ENCODE measurements around the gene TBC1D22A. TPM values are rescaled to one million over a fixed set of nuclear protein-coding genes. Genes with fewer than 3 reads are reported as not detected.

Gene TBC1D22A
- polyA plus RNA-seq, 1 experiment, result 19.8 TPM

DNA sequence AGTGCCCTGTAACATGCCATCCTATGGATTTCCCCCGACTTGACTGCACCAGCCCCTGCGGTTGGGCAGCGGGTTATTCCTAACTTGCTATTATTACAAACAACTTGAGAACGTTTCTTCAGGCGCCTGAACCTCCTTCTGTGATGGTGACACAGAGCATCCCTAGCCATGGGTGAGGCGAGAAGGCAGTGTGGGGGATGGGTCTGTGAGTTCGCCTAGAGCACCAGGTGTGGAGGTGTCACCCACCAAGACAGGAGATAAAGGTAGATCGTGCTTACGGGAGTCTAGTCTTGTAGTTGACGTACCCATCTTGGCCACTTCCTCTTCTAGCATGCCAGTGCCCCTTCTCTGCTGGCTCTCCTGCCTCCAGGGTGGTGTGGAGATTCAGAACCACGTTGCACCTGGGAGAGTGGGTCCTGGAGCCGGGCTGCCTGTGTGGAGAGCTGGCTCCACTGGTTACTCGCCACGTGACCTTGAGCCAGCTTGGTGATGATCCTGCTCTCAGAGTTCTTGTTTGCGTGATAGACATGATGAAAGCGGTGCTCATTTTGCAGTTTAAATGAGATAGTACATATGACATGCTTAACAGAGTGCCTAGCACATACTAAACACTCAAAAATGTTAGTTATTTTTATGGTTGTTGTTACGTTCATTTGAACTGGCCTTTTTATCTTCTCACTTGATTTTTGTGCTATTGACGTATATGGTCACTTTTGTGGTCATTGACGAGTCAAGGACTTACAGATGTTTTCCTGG, 37.8 kb downstream of the TBC1D22A start:
- no peak for DNase-seq (ENCODE audit: low read depth, low spot score)
- Histone ChIP-seq H3K4me3 (ENCODE audit: low read depth, low read length) (no peak overlapping the region), H3K27ac (ENCODE audit: low read depth, low read length) (no peak overlapping the region), H3K27me3 (ENCODE audit: control insufficient read depth, insufficient read depth, low read length) (no peaks in the 10 kb centered on the region), H3K9me3 (ENCODE audit: control insufficient read depth, insufficient read depth, low read length) (no peaks in the 10 kb centered on the region; the same call in 1 of the 2 replicates)
- TF ChIP-seq, protein P1, sequence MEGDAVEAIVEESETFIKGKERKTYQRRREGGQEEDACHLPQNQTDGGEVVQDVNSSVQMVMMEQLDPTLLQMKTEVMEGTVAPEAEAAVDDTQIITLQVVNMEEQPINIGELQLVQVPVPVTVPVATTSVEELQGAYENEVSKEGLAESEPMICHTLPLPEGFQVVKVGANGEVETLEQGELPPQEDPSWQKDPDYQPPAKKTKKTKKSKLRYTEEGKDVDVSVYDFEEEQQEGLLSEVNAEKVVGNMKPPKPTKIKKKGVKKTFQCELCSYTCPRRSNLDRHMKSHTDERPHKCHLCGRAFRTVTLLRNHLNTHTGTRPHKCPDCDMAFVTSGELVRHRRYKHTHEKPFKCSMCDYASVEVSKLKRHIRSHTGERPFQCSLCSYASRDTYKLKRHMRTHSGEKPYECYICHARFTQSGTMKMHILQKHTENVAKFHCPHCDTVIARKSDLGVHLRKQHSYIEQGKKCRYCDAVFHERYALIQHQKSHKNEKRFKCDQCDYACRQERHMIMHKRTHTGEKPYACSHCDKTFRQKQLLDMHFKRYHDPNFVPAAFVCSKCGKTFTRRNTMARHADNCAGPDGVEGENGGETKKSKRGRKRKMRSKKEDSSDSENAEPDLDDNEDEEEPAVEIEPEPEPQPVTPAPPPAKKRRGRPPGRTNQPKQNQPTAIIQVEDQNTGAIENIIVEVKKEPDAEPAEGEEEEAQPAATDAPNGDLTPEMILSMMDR (IDR thresholded peaks at IDR 0.05; ENCODE audit: low read depth, low read length), result no peak
- POLR2A ChIA-PET, result no interaction called here
- CTCF ChIA-PET, result interaction anchor here (0.8 to 4.8 kb wide), 2 partner anchors 45 to 1692 kb away, joined by 4 to 30 read pairs; no protein-coding TSS in a partner anchor

DNA sequence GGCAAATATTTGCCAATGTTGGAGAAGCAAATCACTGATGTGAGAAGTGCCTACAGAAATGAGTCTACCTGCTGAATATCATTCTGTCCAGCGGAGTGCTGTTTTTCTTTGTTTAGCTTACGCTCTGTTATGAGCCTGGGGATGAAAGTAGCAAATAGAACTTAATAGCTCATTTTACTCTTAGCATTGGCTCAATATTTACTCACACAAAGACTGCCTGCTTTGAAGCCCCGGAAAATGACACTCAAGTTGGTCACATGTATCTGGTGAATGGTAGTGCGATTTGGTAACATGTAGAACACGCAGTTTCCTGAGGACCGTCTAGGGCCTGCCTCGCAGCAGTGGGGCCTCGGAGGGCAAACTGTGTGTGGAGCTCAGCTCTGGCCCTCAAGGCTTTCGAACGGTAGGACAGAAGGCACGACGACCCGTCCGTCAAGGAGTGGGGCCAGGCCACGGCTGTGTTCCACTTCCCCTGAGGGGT, 38.9 kb downstream of the TBC1D22A start:
- Histone ChIP-seq H3K4me3 (ENCODE audit: low read depth, low read length) (no peak overlapping the region), H3K27ac (ENCODE audit: low read depth, low read length) (no peak overlapping the region), H3K27me3 (ENCODE audit: control insufficient read depth, insufficient read depth, low read length) (no peaks in the 10 kb centered on the region), H3K9me3 (ENCODE audit: control insufficient read depth, insufficient read depth, low read length) (no peaks in the 10 kb centered on the region; the same call in 1 of the 2 replicates)
- CTCF ChIA-PET, result interaction anchor here (0.7 to 4.8 kb wide), 6 partner anchors 14 to 1691 kb away, joined by 3 to 30 read pairs (median 4); no protein-coding TSS in a partner anchor
- TF ChIP-seq, protein P1 (IDR thresholded peaks at IDR 0.05; ENCODE audit: low read depth, low read length), result no peak
- DNase-seq (ENCODE audit: low read depth, low spot score), result no peak
- POLR2A ChIA-PET, result no interaction called here

DNA sequence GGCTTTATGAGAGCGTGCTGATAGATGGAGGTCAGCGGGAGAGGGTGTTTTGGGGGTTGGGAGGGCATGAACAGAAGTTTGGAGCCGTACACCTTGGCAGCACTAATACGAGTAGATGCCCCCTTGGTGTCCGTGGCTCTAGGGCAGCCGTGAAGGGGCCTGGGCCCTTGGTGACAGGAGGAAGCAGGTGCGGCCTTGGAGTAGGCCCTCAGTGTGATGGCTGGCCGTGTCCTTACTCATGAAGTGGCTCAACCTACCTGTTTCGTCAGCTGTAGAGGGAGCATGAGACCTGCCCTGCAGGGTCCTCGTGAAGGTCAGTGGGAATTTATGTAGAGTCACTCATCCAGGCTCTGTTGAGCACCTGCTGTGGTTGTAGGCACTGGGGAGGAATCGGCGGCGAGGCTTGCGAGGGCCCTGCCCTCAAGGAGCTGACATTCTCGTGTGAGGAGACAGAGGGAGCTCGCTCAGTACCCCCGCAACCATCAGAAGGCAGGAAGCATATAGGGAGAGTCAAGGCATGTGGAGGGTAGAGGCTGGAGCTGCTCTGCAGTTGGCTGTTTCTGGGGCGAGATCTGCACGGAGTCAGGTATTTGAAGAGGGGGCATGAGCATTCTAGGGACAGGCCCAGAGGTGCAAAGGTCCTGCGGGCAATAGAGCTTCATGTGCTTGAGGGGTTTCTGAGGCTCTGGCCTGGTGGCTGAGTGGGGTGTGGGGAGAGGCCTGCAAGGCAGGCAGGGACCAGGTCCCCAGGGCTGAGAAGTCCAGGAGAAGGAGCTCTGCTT, 39.6 kb downstream of the TBC1D22A start:
- ChIA-PET POLR2A (no interaction called here), CTCF (interaction anchor here (0.5 to 4.8 kb wide), 13 partner anchors 8 to 1691 kb away, joined by 3 to 30 read pairs (median 4); no protein-coding TSS in a partner anchor)

DNA sequence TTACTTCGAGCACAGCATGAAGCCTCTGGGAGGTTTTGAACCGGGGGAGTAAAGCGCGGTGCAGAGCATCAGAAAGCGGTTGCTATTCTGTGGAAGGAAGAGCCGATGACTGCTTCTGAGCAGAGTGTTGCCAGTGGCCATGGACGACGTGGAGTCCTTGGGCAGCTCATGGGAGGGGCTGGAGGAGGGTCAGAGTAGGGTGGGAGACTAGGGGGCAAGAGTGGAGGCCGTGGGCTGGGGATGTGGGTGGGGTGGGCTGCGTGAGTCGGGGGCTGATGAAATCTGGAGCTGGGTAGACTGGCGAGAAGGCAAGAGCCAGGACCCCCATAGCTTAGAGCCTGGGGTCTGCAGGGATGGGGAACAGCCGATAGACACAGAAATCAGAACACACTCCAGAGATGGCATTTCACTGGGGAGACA, 40.2 kb downstream of the TBC1D22A start:
- ChIA-PET POLR2A (no interaction called here), CTCF (interaction anchor here (0.5 to 4.8 kb wide), 13 partner anchors 8 to 1690 kb away, joined by 3 to 30 read pairs (median 4); no protein-coding TSS in a partner anchor)
- no peaks in the 10 kb centered on the region for H3K27me3 ChIP-seq (ENCODE audit: control insufficient read depth, insufficient read depth, low read length)
- H3K27ac ChIP-seq (ENCODE audit: low read depth, low read length), result no peak overlapping the region
- no peak overlapping the region for H3K4me3 ChIP-seq (ENCODE audit: low read depth, low read length)
- DNase-seq (ENCODE audit: low read depth, low spot score), result no peak
- TF ChIP-seq, protein P1 (IDR thresholded peaks at IDR 0.05; ENCODE audit: low read depth, low read length), result no peak
- no peaks in the 10 kb centered on the region for H3K9me3 ChIP-seq (ENCODE audit: control insufficient read depth, insufficient read depth, low read length)

More for the DNA sequence above, 39.6 kb downstream of the TBC1D22A start:
- Histone ChIP-seq H3K4me3 (ENCODE audit: low read depth, low read length) (no peak overlapping the region), H3K27ac (ENCODE audit: low read depth, low read length) (no peak overlapping the region), H3K9me3 (ENCODE audit: control insufficient read depth, insufficient read depth, low read length) (no peaks in the 10 kb centered on the region; the same call in 1 of the 2 replicates), H3K27me3 (ENCODE audit: control insufficient read depth, insufficient read depth, low read length) (no peaks in the 10 kb centered on the region)
- TF ChIP-seq, protein P1 (IDR thresholded peaks at IDR 0.05; ENCODE audit: low read depth, low read length), result no peak
- no peak for DNase-seq (ENCODE audit: low read depth, low spot score)

Measured in AG04450 (cell line).